A549 (cell line): ENCODE data around the gene RNF167. TPM values are rescaled to one million over a fixed set of nuclear protein-coding genes. Genes with fewer than 3 reads are reported as not detected.

Experiments used
- ATAC-seq, 2 experiments: fragments of 200-7000 bp in 1 of 2; fragments of >200 bp in 1 of 2; cut with Nextera tagmentation in 1 of 2; cut with Tn5 transposase in 1 of 2; 3 replicates each; pipeline versions ENCODE4 v1.8.0 to v1.9.1; 2018 to 2020; ENCODE audit warnings: mild to moderate bottlenecking in 1 of 2, moderate library complexity in 1 of 2
- CTCF ChIA-PET: fragments of 300-600 bp; sonication (Branson Sonifier 250); formaldehyde crosslinking; extraction: SDS; loops from one replicate; lab custom pipeline; 2021; ENCODE audit warnings: antibody characterized with exemption, inconsistent platforms; lab: Yijun Ruan, JAX
- POLR2A ChIA-PET: fragments of 350-600 bp; formaldehyde crosslinking; extraction: SDS; loops from one replicate; lab custom pipeline; 2021; ENCODE audit warnings: antibody characterized with exemption, inconsistent platforms; lab: Yijun Ruan, JAX
- DNase-seq, 2 experiments: peaks; one replicate each; pipeline versions ENCODE4 v3.0.0 to v3.0.0-alpha.2; 2011 to 2016; ENCODE audit warnings: low read depth in 1 of 2, low spot score in 1 of 2
- FAIRE-seq: peaks from 2 replicates; lab custom pipeline; 2011; peaks lifted over from hg19 to GRCh38; lab: Jason Lieb, UNC
- H3K27ac ChIP-seq, 2 experiments: fragments of >200 bp; sonication (Bioruptor Twin); formaldehyde crosslinking; 3 replicates each; pipeline ENCODE4 v1.5.1; 2016 to 2017
- H3K4me1 ChIP-seq: fragments of >200 bp; sonication (Bioruptor Twin); formaldehyde crosslinking; 3 replicates; pipeline ENCODE4 v1.6.1; 2016
- H3K4me2 ChIP-seq: fragments of >200 bp; sonication (Bioruptor Twin); formaldehyde crosslinking; 3 replicates; pipeline ENCODE4 v1.6.1; 2016
- H3K4me3 ChIP-seq: fragments of >200 bp; sonication (Bioruptor Twin); formaldehyde crosslinking; 3 replicates; pipeline ENCODE4 v1.5.1; 2016
- H3K9me3 ChIP-seq: fragments of >200 bp; sonication (Bioruptor Twin); formaldehyde crosslinking; 3 replicates; pipeline ENCODE4 v1.6.1; 2016
- ATOH8 ChIP-seq: fragments of 250-450 bp; sonication (Bioruptor Pico); IDR thresholded peaks from 2 replicates; pipeline ENCODE4 v1.5.0; 2020; ENCODE audit warnings: low read depth, mild to moderate bottlenecking, moderate library complexity
- BCL3 ChIP-seq: fragments of >200 bp; sonication (Bioruptor Twin); formaldehyde crosslinking; IDR thresholded peaks from 3 replicates; pipeline ENCODE4 v1.6.1; 2016
- CBX2 ChIP-seq: fragments of 200-600 bp; sonication (generic); IDR thresholded peaks from 2 replicates; pipeline ENCODE4 v1.6.1; 2016; ENCODE audit warnings: low read depth, mild to moderate bottlenecking, borderline replicate concordance
- CBX8 ChIP-seq: fragments of 200-600 bp; sonication (generic); IDR thresholded peaks from 2 replicates; pipeline ENCODE4 v1.6.1; 2016
- CHD4 ChIP-seq: fragments of 200-600 bp; sonication (generic); IDR thresholded peaks from 2 replicates; pipeline ENCODE4 v1.6.1; 2016; ENCODE audit warnings: antibody characterized with exemption, mild to moderate bottlenecking, borderline replicate concordance
- CTCF ChIP-seq: fragments of >200 bp; sonication (Bioruptor Twin); formaldehyde crosslinking; IDR thresholded peaks from 3 replicates; pipeline ENCODE4 v1.5.1; 2016
- E2F6 ChIP-seq: IDR thresholded peaks from 2 replicates; pipeline ENCODE4 v1.6.1; 2012; ENCODE audit warnings: low read depth, borderline replicate concordance
- ESRRA ChIP-seq: fragments of 150-350 bp; IDR thresholded peaks from 2 replicates; pipeline ENCODE4 v1.6.1; 2014; ENCODE audit warnings: mild to moderate bottlenecking, low read length, borderline replicate concordance
- FOSB ChIP-seq: fragments of 250-450 bp; sonication (Bioruptor Pico); IDR thresholded peaks from 2 replicates; pipeline ENCODE4 v1.5.0; 2020; ENCODE audit warnings: mild to moderate bottlenecking, moderate library complexity
- GATA3 ChIP-seq: IDR thresholded peaks from 2 replicates; pipeline ENCODE4 v1.6.1; 2012; ENCODE audit warnings: borderline replicate concordance
- HES2 ChIP-seq: fragments of >200 bp; sonication (Bioruptor Twin); formaldehyde crosslinking; IDR thresholded peaks from 2 replicates; pipeline ENCODE4 v1.6.1; 2016
- HEYL ChIP-seq: fragments of 250-450 bp; sonication (Bioruptor Pico); IDR thresholded peaks from 2 replicates; pipeline ENCODE4 v1.8.0; 2021; ENCODE audit warnings: mild to moderate bottlenecking, moderate library complexity
- HMGXB4 ChIP-seq: fragments of 250-450 bp; sonication (Bioruptor Pico); IDR thresholded peaks from 2 replicates; pipeline ENCODE4 v1.5.0; 2021; ENCODE audit warnings: mild to moderate bottlenecking, moderate library complexity, borderline replicate concordance
- JUN ChIP-seq, 2 experiments: fragments of >200 bp; sonication (Bioruptor Twin); formaldehyde crosslinking; IDR thresholded peaks; 2 replicates in 1 of 2; 3 replicates in 1 of 2; pipeline ENCODE4 v1.6.1; 2016 to 2017
- KDM5A ChIP-seq: fragments of 200-600 bp; sonication (generic); IDR thresholded peaks from 2 replicates; pipeline ENCODE4 v1.6.1; 2016; ENCODE audit warnings: antibody characterized with exemption, mild to moderate bottlenecking
- MAX ChIP-seq: IDR thresholded peaks from 2 replicates; pipeline ENCODE4 v1.6.1; 2012
- MAZ ChIP-seq: fragments of 150-350 bp; IDR thresholded peaks from 2 replicates; pipeline ENCODE4 v1.6.1; 2014; ENCODE audit warnings: antibody characterized with exemption, low read depth, low read length, borderline replicate concordance
- PBX3 ChIP-seq: IDR thresholded peaks from 2 replicates; pipeline ENCODE4 v1.6.1; 2012
- PHF8 ChIP-seq: fragments of 200-600 bp; sonication (generic); IDR thresholded peaks from 2 replicates; pipeline ENCODE4 v1.6.1; 2016; ENCODE audit warnings: low read depth, mild to moderate bottlenecking, antibody characterized with exemption, moderate library complexity, borderline replicate concordance
- POLR2A ChIP-seq: IDR thresholded peaks from 2 replicates; pipeline ENCODE4 v1.6.1; 2012; ENCODE audit warnings: mild to moderate bottlenecking, low read length
- POLR2AphosphoS2 ChIP-seq: conservative IDR thresholded peaks from 2 replicates; pipeline ENCODE4 v1.6.1; 2012; ENCODE audit warnings: low read length, improper control_type of control experiment, inconsistent platforms
- RAD21 ChIP-seq, 2 experiments: fragments of >200 bp in 1 of 2; sonication (Bioruptor Twin) in 1 of 2; formaldehyde crosslinking in 1 of 2; IDR thresholded peaks in 1 of 2; conservative IDR thresholded peaks in 1 of 2; 2 replicates in 1 of 2; 3 replicates in 1 of 2; pipeline ENCODE4 v1.6.1; 2012 to 2018; ENCODE audit warnings: inconsistent platforms in 1 of 2
- RFX5 ChIP-seq: fragments of 450-650 bp; IDR thresholded peaks from 2 replicates; pipeline ENCODE4 v1.7.1; 2014; ENCODE audit warnings: antibody characterized with exemption, mild to moderate bottlenecking, moderate library complexity
- RNF2 ChIP-seq: fragments of 200-600 bp; sonication (generic); IDR thresholded peaks from 2 replicates; pipeline ENCODE4 v1.6.1; 2016; ENCODE audit warnings: low read depth, mild to moderate bottlenecking, antibody characterized with exemption, moderate library complexity, borderline replicate concordance
- SMC3 ChIP-seq: fragments of >200 bp; sonication (Bioruptor Twin); formaldehyde crosslinking; IDR thresholded peaks from 3 replicates; pipeline ENCODE4 v1.6.1; 2018; ENCODE audit warnings: inconsistent platforms
- TP53 ChIP-seq: fragments of 250-450 bp; sonication (Bioruptor Pico); IDR thresholded peaks from 2 replicates; pipeline ENCODE4 v1.5.0; 2021; ENCODE audit warnings: mild to moderate bottlenecking, moderate library complexity
- USF2 ChIP-seq: fragments of 450-650 bp; IDR thresholded peaks from 2 replicates; pipeline ENCODE4 v1.6.1; 2014; ENCODE audit warnings: antibody characterized with exemption
- ZFP36 ChIP-seq: fragments of 450-650 bp; IDR thresholded peaks from 2 replicates; pipeline ENCODE4 v1.6.1; 2014; ENCODE audit warnings: borderline replicate concordance; ENCODE audit not compliant: partially characterized antibody
- WGBS: methylation state at CpG from one replicate; pipeline ENCODE4 v1.1.6; 2017; ENCODE audit errors: missing lambda C conversion rate; 5-methylcytosine and 5-hydroxymethylcytosine counted together
- polyA plus RNA-seq, 4 experiments: library from polyadenylated mRNA; depleted of rRNA in 3 of 4; stranded (reverse); fragments of >200 nt; fragmentation: RNase III in 1 of 4; extraction: RNeasy Plus Mini Kit Qiagen cat#74134 plus additional on column Dnase treatment in 1 of 4; gene quantifications; 2 replicates in 3 of 4; 3 replicates in 1 of 4; pipeline ENCODE4 v1.2.3, GENCODE V29; 2011 to 2017

Gene RNF167
- polyA plus RNA-seq, 2 of the 4 experiments (the other 2 are of a cell fraction) = 86.4 to 98.7 TPM

- H3K9me3 ChIP-seq = no peaks in the 10 kb centered on the region
- WGBS = 6% methylated on average over 50 of the region's 66 CpGs
- DNase-seq (peak; percentile 97 to 99), ATAC-seq (peak; percentile 67 to 78), FAIRE-seq (no peak)
- ChIA-PET POLR2A (interaction anchor here (0.5 to 6.2 kb wide), 24 partner anchors 8 to 258 kb away, joined by 3 to 83 read pairs (median 4); partner anchors contain the start of genes CAMTA2, ENO3, PFN1 and PLD2), CTCF (interaction anchor here (0.5 to 11.2 kb wide), 18 partner anchors 11 to 1457 kb away, joined by 3 to 148 read pairs (median 4); partner anchors contain the start of genes CAMTA2, ENO3, PFN1 and RNF167)
- H3K27ac ChIP-seq = peak within 1 kb of the TSS; percentile 94 to 95
- H3K4me2 ChIP-seq = peak within 1 kb of the TSS; percentile 89
- peaks cover 21% of the 10 kb centered on the region for H3K4me1 ChIP-seq
- peak within 1 kb of the TSS; percentile 63 for H3K4me3 ChIP-seq
- TF ChIP-seq TP53 (CRISPR knock-in tag) (0 out of 2 replicates have a peak, but pooled peaks have one; percentile 23), ATOH8 (CRISPR knock-in tag) (no peak), USF2 (no peak; the same call in 1 of the 2 replicates), MAZ (peak; percentile 77; the same call in 1 of the 2 replicates), HEYL (CRISPR knock-in tag) (no peak), POLR2A (peak; percentile 80), RNF2 (no peak), GATA3 (peak; percentile 55; the same call in 1 of the 2 replicates), E2F6 (peak; percentile 46; the same call in 1 of the 2 replicates), KDM5A (0 out of 2 replicates have a peak, but pooled peaks have one; percentile 44), RAD21 (conservative IDR thresholded peaks at IDR 0.05 in 1 of 2, IDR thresholded peaks at IDR 0.05 in 1 of 2) (peak; percentile 39 to 63), CBX8 (no peak), BCL3 (peak; percentile 84), FOSB (CRISPR knock-in tag) (no peak), PHF8 (peak; percentile 82), RFX5 (0 out of 2 replicates have a peak, but pooled peaks have one; percentile 15), HES2 (no peak), POLR2AphosphoS2 (peak; percentile 63; the same call in 1 of the 2 replicates), MAX (peak; percentile 90), ZFP36 (no peak), ESRRA (no peak), CTCF (no peak), PBX3 (peak; percentile 84), CHD4 (no peak), JUN (IDR thresholded peaks at IDR 0.05) (peak; percentile 82 to 97; a peak in 4 of 5 replicates), SMC3 (peak; percentile 54; the same call in 2 of the 3 replicates), HMGXB4 (peak; percentile 63; the same call in 1 of the 2 replicates), CBX2 (no peak)
Observed at GRCh38 chr17:4967539-4968485, 27.7 kb downstream of the RNF167 start, which contains the start of gene SPAG7. SPAG7 (minus strand) TSS chr17:4967817; CDS start chr17:4967804, 13 bp downstream.
